ENCODE data around the gene ADAMTS17.

Gene ADAMTS17

GRCh38 chr15:100037901-100038300, 303.9 kb downstream of the ADAMTS17 start:
- no peak for DNase-seq

GRCh38 chr15:100036015-100036414, 305.8 kb downstream of the ADAMTS17 start:
- DNase-seq: no peak

GRCh38 chr15:100034191-100034590, 307.6 kb downstream of the ADAMTS17 start:
- DNase-seq: no peak

- DNase-seq: no peak
Observed at GRCh38 chr15:100033140-100033857, 308.5 kb downstream of the ADAMTS17 start.

GRCh38 chr15:100032358-100033085, 309.3 kb downstream of the ADAMTS17 start:
- DNase-seq: no peak

GRCh38 chr15:100031665-100032357, 310.0 kb downstream of the ADAMTS17 start:
- DNase-seq: no peak

- DNase-seq: no peak
Observed at GRCh38 chr15:100030586-100031229, 311.1 kb downstream of the ADAMTS17 start.

- no peak for DNase-seq
Observed at GRCh38 chr15:100029868-100030479, 311.8 kb downstream of the ADAMTS17 start.

- DNase-seq: no peak
Observed at GRCh38 chr15:100029045-100029444, 312.7 kb downstream of the ADAMTS17 start.

GRCh38 chr15:100026041-100026440, 315.7 kb downstream of the ADAMTS17 start:
- DNase-seq: no peak

GRCh38 chr15:100022806-100023205, 319.0 kb downstream of the ADAMTS17 start:
- no peak for DNase-seq

- no peak for DNase-seq
Observed at GRCh38 chr15:100022391-100022790, 319.4 kb downstream of the ADAMTS17 start.

GRCh38 chr15:100021653-100022052, 320.1 kb downstream of the ADAMTS17 start:
- no peak for DNase-seq

GRCh38 chr15:100020614-100021013, 321.2 kb downstream of the ADAMTS17 start:
- no peak for DNase-seq

- DNase-seq: no peak
Observed at GRCh38 chr15:100020189-100020588, 321.6 kb downstream of the ADAMTS17 start.

GRCh38 chr15:100019601-100020000, 322.2 kb downstream of the ADAMTS17 start:
- DNase-seq: no peak

- no peak for DNase-seq
Observed at GRCh38 chr15:100018191-100018590, 323.6 kb downstream of the ADAMTS17 start.

GRCh38 chr15:100017140-100017539, 324.6 kb downstream of the ADAMTS17 start:
- DNase-seq: no peak

- DNase-seq: no peak
Observed at GRCh38 chr15:100016632-100017031, 325.1 kb downstream of the ADAMTS17 start.

GRCh38 chr15:100011235-100011634, 330.5 kb downstream of the ADAMTS17 start:
- no peak for DNase-seq

GRCh38 chr15:100009372-100009771, 332.4 kb downstream of the ADAMTS17 start:
- no peak for DNase-seq

- no peak for DNase-seq
Observed at GRCh38 chr15:100008258-100008657, 333.5 kb downstream of the ADAMTS17 start.

GRCh38 chr15:100007609-100008008, 334.2 kb downstream of the ADAMTS17 start:
- DNase-seq: no peak

All from activated T-cell treated with anti-CD3 and anti-CD28 coated beads, Interleukin-2, amount 50 U/mL, for 1 hour (primary cell).